IPS-15b (cell line): ENCODE data around the gene HDAC10.
A peak's percentile ranks its signal among the peaks of the same experiment; 100 is the strongest.
"Not testable (repeated sequence)": the region's sequence is repeated elsewhere in the genome, so short reads cannot be mapped to it uniquely, and the experiment has no call there.

ENCODE experiments used
- H3K27me3 ChIP-seq: one replicate; pipeline ENCODE4 v1.6.1; 2013; ENCODE audit warnings: low read length; ENCODE audit not compliant: control insufficient read depth, insufficient read depth
- H3K36me3 ChIP-seq: one replicate; pipeline ENCODE4 v1.6.1; 2013; ENCODE audit warnings: low read length; ENCODE audit not compliant: control insufficient read depth, insufficient read depth
- H3K4me1 ChIP-seq: one replicate; pipeline ENCODE4 v1.6.1; 2013; ENCODE audit warnings: mild to moderate bottlenecking, low read length; ENCODE audit not compliant: control insufficient read depth, insufficient read depth
- H3K4me3 ChIP-seq: one replicate; pipeline ENCODE4 v1.5.1; 2013; ENCODE audit warnings: low read depth, low read length
- H3K9ac ChIP-seq: one replicate; pipeline ENCODE4 v1.6.1; 2013; ENCODE audit warnings: low read depth, mild to moderate bottlenecking, low read length
- H3K9me3 ChIP-seq: one replicate; pipeline ENCODE4 v1.6.1; 2013; ENCODE audit warnings: mild to moderate bottlenecking, low read length; ENCODE audit not compliant: control insufficient read depth, insufficient read depth

HDAC10 gene

GRCh38 chr22:50274311-50274710 lies 23.2 kb upstream of the HDAC10 start:
- Histone ChIP-seq H3K4me1 (no peaks in the 10 kb centered on the region), H3K36me3 (peaks cover 49% of the 10 kb centered on the region)

GRCh38 chr22:50273781-50274180 lies 22.7 kb upstream of the HDAC10 start:
- H3K9me3 ChIP-seq, H3K4me3 ChIP-seq, H3K9ac ChIP-seq, H3K4me1 ChIP-seq: not testable (repeated sequence)
- H3K27me3 ChIP-seq: peaks cover 14% of the 10 kb centered on the region
- peaks cover 44% of the 10 kb centered on the region for H3K36me3 ChIP-seq

More at GRCh38 chr22:50274311-50274710, 23.2 kb upstream of the HDAC10 start:
- peaks cover 9% of the 10 kb centered on the region for H3K27me3 ChIP-seq
- H3K9ac ChIP-seq: no peak overlapping the region
- H3K9me3 ChIP-seq: no peaks in the 10 kb centered on the region
- H3K4me3 ChIP-seq: no peak overlapping the region

GRCh38 chr22:50273352-50273751 lies 22.3 kb upstream of the HDAC10 start:
- H3K9me3 ChIP-seq, H3K9ac ChIP-seq, H3K4me3 ChIP-seq, H3K4me1 ChIP-seq: not testable (repeated sequence)
- Histone ChIP-seq H3K36me3 (peaks cover 39% of the 10 kb centered on the region), H3K27me3 (peaks cover 18% of the 10 kb centered on the region)

GRCh38 chr22:50272044-50272802 lies 21.2 kb upstream of the HDAC10 start:
- H3K9ac ChIP-seq: no peak overlapping the region
- H3K4me1 ChIP-seq: no peaks in the 10 kb centered on the region
- H3K9me3 ChIP-seq: no peaks in the 10 kb centered on the region
- H3K36me3 ChIP-seq: peaks cover 28% of the 10 kb centered on the region
- peak overlapping the region; percentile 37 for H3K4me3 ChIP-seq
- H3K27me3 ChIP-seq: peaks cover 23% of the 10 kb centered on the region

GRCh38 chr22:50271519-50271970 lies 20.5 kb upstream of the HDAC10 start:
- no peak overlapping the region for H3K9ac ChIP-seq
- H3K4me3 ChIP-seq: peak overlapping the region; percentile 41
- no peaks in the 10 kb centered on the region for H3K9me3 ChIP-seq
- H3K4me1 ChIP-seq: no peaks in the 10 kb centered on the region
- H3K36me3 ChIP-seq: peaks cover 21% of the 10 kb centered on the region
- H3K27me3 ChIP-seq: peaks cover 28% of the 10 kb centered on the region

GRCh38 chr22:50270666-50271394 lies 19.8 kb upstream of the HDAC10 start:
- peaks cover 32% of the 10 kb centered on the region for H3K27me3 ChIP-seq
- peaks cover 14% of the 10 kb centered on the region for H3K36me3 ChIP-seq
- no peaks in the 10 kb centered on the region for H3K9me3 ChIP-seq
- H3K9ac ChIP-seq: no peak overlapping the region
- peak overlapping the region; percentile 41 for H3K4me3 ChIP-seq
- H3K4me1 ChIP-seq: no peaks in the 10 kb centered on the region

- Histone ChIP-seq H3K36me3 (peaks cover 7% of the 10 kb centered on the region), H3K4me1 (no peaks in the 10 kb centered on the region), H3K4me3 (peak within 1 kb of the TSS; percentile 41), H3K27me3 (peaks cover 32% of the 10 kb centered on the region), H3K9me3 (no peaks in the 10 kb centered on the region), H3K9ac (no peak within 1 kb of the TSS)
These were observed 19.1 kb upstream of the HDAC10 start, which contains the start of gene MAPK11 for GRCh38 chr22:50269970-50270665. MAPK11 (minus strand) TSS chr22:50270380; CDS start chr22:50270292, 88 bp downstream.

GRCh38 chr22:50269573-50269969 lies 18.5 kb upstream of the HDAC10 start:
- no peaks in the 10 kb centered on the region for H3K9me3 ChIP-seq
- H3K4me1 ChIP-seq: no peaks in the 10 kb centered on the region
- H3K4me3 ChIP-seq: peak overlapping the region; percentile 39
- peaks cover 4% of the 10 kb centered on the region for H3K36me3 ChIP-seq
- H3K9ac ChIP-seq: no peak overlapping the region
- H3K27me3 ChIP-seq: peaks cover 32% of the 10 kb centered on the region

GRCh38 chr22:50268655-50269113 lies 17.6 kb upstream of the HDAC10 start:
- Histone ChIP-seq H3K4me1 (no peaks in the 10 kb centered on the region), H3K9ac (no peak overlapping the region), H3K27me3 (peaks cover 32% of the 10 kb centered on the region), H3K36me3 (no peaks in the 10 kb centered on the region), H3K4me3 (no peak overlapping the region), H3K9me3 (no peaks in the 10 kb centered on the region)

- no peaks in the 10 kb centered on the region for H3K36me3 ChIP-seq
- H3K9ac ChIP-seq: no peak overlapping the region
- H3K9me3 ChIP-seq: no peaks in the 10 kb centered on the region
- H3K27me3 ChIP-seq: peaks cover 32% of the 10 kb centered on the region
- peaks cover 3% of the 10 kb centered on the region for H3K4me1 ChIP-seq
- peak overlapping the region; percentile 26 for H3K4me3 ChIP-seq
These were observed 16.7 kb upstream of the HDAC10 start for GRCh38 chr22:50267591-50268390.

GRCh38 chr22:50266994-50267393 lies 15.9 kb upstream of the HDAC10 start:
- H3K27me3 ChIP-seq: peaks cover 32% of the 10 kb centered on the region
- peak overlapping the region; percentile 26 for H3K4me3 ChIP-seq
- H3K4me1 ChIP-seq: peaks cover 10% of the 10 kb centered on the region
- H3K9ac ChIP-seq: no peak overlapping the region
- H3K9me3 ChIP-seq: no peaks in the 10 kb centered on the region
- H3K36me3 ChIP-seq: no peaks in the 10 kb centered on the region
